H54 (cell line): ENCODE measurements around the gene ACOX3.

Experiments
- DNase-seq: peaks from one replicate; pipeline ENCODE4 v3.0.0; 2011; ENCODE audit warnings: low spot score, mixed read lengths; ENCODE audit not compliant: insufficient read length
- FAIRE-seq: peaks from 3 replicates; lab custom pipeline; 2011; peaks lifted over from hg19 to GRCh38; lab: Jason Lieb, UNC
- POLR2A ChIP-seq: IDR thresholded peaks from 2 replicates; pipeline ENCODE4 v1.6.1; 2011; ENCODE audit warnings: low read depth, mild to moderate bottlenecking, low read length

The ACOX3 gene

GRCh38 chr4:8459867-8460445 lies 19.4 kb upstream of the ACOX3 start:
- DNase-seq (no peak), FAIRE-seq (no peak)
- no peak for TF ChIP-seq POLR2A

DNA sequence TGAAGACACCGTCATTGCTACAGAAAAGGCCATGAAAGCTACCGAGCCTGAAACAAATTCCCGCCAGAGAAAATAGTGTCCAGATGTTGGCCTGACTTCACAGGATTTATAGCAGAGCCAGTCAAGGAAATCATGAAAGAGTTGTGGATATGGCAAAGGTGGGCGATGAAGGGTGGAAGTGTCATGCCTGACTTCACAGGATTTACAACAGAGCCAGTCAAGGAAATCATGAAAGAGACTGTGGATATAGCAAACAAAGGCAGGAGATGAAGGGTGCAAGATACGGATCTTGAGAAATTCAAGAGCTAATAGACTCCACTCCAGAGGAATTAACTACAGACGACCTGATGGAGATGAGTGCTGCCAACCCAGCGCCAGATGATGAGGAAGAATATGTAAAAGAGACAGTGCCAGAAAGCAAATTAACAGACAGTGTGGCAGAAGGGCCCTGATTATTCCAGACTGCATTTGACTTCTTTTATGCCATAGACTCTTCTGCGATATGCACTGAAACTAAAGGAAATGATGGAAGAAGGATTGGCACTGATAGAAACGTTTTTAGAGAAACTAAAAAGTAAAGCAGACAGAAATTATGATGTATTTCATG lies 17.2 kb upstream of the ACOX3 start:
- DNase-seq = no peak
- FAIRE-seq = no peak
- no peak for TF ChIP-seq POLR2A

DNA sequence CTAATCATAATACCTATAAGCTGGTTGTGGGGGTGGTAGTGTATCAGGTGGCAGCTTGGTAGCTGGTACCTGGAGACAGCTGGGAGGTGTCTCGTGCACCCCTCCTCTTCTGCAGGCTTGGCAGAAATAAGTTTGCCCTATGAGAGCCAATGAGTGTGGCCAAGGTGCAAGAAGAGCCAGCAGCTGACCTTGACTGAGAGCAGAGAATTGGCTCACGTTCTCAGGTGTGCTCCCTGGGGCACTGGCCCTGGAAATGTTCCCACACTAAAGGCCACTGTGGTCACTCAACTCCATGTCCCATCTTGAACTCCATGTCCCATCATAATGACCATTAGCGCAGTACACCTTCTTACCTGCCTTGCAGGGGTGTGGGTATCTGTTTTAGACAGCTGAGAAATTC lies 13.4 kb upstream of the ACOX3 start:
- no peak for TF ChIP-seq POLR2A
- no peak for DNase-seq

DNA sequence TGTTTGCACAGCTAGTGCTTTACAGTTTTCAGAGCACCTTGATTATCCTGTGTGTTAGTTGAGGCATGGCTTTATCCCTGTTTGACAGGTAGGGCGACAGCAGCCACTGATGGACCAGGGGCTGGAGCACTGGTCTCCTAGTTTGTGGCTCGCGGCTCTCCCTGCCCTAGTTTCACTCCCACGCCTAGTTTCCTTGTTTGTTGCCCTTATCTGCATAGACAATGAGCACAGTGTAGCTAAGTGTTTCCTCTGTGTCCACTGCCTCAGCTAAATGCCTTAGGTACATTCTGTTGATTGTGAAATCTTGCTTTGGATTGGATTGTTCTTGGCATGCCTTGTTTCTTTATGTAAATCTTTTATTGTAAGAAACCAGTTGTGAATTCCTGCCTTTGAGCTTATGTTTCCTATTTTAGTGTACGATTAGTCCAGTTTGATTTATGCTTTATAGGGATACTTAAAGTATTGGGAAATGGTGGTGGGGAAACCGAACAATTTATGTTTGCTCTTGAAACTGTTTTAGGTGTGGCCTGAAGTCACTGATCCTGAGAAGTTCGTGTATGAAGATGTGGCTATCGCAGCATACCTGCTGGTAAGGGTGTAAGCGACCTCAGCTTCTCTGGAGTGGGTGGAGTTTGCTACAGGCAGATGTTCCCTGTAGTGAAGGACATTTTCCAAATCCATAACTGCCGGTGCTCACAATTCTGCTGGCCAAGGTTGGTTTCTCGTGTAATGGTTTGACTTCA lies 11.1 kb upstream of the ACOX3 start:
- FAIRE-seq (no peak), DNase-seq (no peak)
- no peak for TF ChIP-seq POLR2A

More for the DNA sequence above, 13.4 kb upstream of the ACOX3 start:
- no peak for FAIRE-seq

DNA sequence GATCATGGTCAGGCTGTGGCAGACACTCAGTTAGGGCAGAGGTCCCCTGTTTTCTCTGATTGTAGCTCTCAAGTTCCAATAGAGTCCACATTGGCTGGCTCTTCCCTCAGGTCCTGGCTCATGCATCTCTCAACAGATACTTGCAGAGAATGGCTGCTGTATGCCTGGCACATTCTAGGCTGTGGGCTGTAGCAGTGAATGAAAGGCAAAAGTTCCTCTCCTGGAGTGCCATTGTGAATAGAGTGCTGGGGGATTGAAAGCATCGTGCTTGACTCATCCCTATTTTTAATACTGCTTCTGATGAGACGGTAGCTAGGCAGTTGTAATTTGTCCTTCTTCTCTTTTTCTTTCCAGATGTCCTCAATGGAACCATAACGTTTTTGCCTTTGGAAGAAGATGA lies 5.6 kb upstream of the ACOX3 start:
- DNase-seq (no peak), FAIRE-seq (no peak)
- TF ChIP-seq POLR2A = no peak

DNA sequence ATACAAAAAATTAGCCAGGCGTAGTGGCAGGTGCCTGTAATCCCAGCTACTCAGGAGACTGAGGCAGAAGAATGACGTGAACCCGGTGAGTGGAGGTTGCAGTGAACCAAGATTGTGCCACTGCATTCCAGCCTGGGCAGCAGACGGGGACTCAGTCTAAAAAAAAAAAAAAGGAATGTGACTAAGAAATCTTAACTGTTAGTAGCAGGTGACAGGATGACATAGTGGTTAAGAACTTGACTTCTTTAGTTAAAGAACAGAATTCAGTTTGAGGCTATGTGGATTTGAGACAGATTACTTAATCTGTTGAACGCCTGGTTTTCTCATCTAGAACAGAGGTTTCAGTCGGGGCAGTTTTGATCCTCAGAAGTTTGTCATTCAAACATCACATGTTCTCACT lies 3.3 kb upstream of the ACOX3 start:
- no peak for FAIRE-seq
- DNase-seq = no peak
- TF ChIP-seq POLR2A = no peak

DNA sequence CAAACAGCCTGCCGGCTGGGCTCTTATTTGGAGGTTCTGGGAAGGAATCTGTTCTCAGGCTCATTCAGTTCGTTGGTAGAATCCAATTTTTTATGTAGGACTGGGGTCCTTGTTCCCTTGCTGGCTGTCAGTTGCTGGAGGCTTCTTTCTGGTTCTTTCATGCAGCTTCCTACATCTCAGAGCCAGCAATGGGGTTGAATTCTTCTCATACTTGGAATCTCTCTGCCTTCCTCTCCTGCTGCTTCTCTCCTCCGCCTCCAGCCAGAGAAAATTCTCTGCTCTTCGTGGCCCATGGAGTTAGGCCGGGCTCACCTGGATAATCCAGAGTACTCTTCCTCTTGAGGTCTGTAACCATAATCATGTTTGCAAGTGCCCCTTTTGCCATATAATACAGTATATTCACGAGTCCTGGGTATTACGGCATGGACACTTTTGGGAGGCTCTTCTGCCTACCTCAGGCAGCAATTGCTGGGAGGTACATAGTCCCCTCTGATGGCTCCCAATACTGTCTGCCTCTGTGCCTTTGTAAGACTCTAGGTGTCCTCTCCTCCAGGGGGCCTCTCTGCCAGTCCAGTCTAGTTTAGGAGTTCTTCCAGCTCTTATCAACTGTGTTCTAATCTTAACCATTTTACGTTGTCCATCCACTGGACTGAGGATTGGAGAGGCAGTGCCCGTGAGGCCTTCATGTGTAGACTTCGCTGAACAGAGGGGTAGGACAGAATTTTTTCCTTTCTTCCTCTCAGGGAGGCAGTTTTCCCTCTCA lies 2.3 kb upstream of the ACOX3 start:
- TF ChIP-seq POLR2A = no peak
- DNase-seq (no peak), FAIRE-seq (no peak)

DNA sequence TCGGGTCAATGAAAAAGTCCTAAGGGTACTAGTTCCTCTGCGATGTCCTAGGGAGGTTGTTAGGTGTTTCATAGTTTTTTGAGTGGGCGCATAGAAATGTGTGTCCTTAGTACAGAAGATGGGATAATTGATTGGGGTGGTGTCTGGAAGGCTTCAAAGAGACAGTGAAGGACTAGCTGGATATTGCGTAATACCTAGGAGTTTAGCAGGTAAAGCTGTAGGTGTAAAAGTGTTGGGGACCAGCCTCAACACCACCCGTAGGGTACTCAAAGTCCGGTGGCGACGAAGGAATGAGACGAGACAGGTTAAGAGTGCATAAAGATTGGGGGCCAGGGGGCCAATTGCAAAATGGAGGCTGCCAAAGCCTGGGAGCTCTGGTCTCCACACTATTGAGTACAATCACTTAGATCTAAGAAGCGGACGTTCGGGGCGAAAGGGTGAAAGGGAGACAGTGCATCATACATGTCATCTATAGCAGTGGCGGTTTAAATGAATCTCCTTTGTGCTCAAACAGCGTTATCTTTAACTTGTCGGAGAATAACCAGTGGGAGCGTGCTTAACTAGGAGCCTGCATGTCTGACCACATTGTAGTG lies 1.1 kb upstream of the ACOX3 start:
- FAIRE-seq = no peak
- DNase-seq = no peak

DNA sequence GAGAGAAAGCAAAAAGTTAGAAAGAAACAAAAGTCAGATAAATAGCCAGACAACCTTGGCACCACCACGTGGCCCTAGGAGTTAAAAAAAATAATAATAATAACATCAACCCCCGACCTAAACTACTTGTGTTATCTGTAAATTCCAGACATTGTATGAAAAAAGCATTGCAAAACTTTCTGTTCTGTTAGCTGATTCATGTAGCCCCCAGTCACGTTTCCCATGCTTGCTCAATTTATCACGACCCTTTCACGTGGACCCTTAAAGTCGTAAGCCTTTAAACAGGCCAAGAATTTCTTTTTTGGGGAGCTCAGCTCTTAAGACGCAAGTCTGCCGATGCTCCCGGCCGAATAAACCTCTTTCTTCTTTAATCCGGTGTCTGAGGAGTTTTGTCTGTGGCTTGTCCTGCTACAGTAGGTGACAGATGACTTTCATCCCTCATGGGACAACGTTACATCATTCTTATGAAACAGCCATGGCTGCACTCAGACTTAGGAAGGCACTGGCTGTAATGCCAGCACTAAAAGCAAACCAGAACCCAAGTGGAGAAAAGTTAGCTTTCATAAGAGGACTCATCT lies 520 bp downstream of the ACOX3 start:
- DNase-seq (no peak), FAIRE-seq (no peak)
- no peak for TF ChIP-seq POLR2A

More for the DNA sequence above, 1.1 kb upstream of the ACOX3 start:
- no peak for TF ChIP-seq POLR2A

DNA sequence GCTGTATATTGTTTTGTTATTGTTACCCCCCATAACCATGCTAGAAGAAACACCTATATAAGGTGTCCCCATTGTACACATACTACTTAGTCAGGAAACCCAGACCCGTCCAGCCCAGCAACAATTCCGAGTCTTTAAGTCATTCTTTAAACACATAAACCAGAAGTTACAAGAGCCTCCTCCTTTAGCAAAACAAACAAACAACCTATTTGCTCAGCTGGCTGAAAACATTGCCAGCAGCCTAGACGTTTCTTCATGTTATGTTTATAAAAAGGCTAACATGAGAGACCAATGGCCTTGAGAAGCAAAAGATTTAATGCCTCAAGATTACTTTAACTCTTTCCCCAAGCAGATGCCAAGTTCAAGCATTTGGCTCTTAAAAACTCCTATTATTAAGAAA lies 1.4 kb downstream of the ACOX3 start:
- TF ChIP-seq POLR2A = no peak
- FAIRE-seq (no peak), DNase-seq (no peak)

GRCh38 chr4:8438743-8439142 lies 1.8 kb downstream of the ACOX3 start:
- no peak for TF ChIP-seq POLR2A
- DNase-seq (no peak), FAIRE-seq (no peak)

GRCh38 chr4:8437281-8437680 lies 3.2 kb downstream of the ACOX3 start:
- no peak for TF ChIP-seq POLR2A
- DNase-seq = no peak
- FAIRE-seq = no peak

DNA sequence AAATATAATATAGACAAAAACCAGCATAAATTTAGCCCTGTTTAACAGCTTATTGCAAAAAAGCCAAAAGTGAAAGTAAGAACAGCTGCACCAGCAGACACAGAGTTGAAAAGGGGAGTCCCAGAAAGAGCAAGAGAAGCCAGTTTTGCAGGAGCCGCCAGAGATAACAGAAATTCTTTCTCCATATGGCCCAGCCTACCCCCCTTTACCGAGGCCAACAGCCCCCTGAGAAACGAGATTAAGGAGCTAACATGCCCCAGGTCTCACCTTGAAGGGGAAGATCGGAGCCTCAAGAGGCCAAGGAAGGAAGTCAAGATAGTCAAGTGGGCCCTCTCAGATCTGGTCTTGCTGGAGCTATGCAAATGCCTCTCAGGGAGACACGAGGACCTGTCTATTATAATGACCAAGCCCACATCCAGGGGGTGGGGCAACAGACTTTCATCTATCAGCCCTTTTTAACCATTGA lies 4.8 kb downstream of the ACOX3 start:
- DNase-seq (no peak), FAIRE-seq (no peak)
- TF ChIP-seq POLR2A = no peak
